NCI-H2196 (cell line): ENCODE data around the gene ETV6.

Source experiments
- DNase-seq: peaks from one replicate; lab custom pipeline; 2025; ENCODE audit not compliant: unreplicated experiment; lab: John Stamatoyannopoulos, UW

Gene ETV6

GRCh38 chr12:11642785-11643184 is 6.7 kb upstream of the ETV6 start:
- no peak for DNase-seq

- DNase-seq = no peak
These were observed 4.1 kb upstream of the ETV6 start for GRCh38 chr12:11645391-11645790.

- DNase-seq = peak; percentile 93
These were observed 711 bp upstream of the ETV6 start for GRCh38 chr12:11648514-11649412.

GRCh38 chr12:11650286-11651281 is 1.1 kb downstream of the ETV6 start:
- no peak for DNase-seq

- DNase-seq = no peak
These were observed 1.9 kb downstream of the ETV6 start for GRCh38 chr12:11651381-11651780.

DNA sequence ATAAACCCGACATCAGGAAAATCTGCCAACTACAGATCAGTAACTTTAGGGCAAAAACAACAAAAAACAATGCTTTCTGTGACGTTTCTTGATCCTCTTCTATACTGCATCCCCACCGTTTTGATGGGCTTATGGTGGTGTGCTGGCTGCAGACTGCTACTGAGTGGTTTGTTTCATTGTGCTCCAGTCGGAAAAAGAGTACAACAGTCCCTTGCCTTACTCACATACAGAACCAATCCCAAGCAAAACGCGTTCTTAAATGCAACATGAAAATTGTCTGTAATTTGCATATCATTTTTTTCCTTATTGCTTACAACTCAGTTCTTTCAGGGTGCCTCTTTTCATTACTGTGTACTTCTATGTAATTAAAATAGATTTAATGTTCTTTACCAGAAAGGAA is 2.3 kb downstream of the ETV6 start:
- no peak for DNase-seq

DNA sequence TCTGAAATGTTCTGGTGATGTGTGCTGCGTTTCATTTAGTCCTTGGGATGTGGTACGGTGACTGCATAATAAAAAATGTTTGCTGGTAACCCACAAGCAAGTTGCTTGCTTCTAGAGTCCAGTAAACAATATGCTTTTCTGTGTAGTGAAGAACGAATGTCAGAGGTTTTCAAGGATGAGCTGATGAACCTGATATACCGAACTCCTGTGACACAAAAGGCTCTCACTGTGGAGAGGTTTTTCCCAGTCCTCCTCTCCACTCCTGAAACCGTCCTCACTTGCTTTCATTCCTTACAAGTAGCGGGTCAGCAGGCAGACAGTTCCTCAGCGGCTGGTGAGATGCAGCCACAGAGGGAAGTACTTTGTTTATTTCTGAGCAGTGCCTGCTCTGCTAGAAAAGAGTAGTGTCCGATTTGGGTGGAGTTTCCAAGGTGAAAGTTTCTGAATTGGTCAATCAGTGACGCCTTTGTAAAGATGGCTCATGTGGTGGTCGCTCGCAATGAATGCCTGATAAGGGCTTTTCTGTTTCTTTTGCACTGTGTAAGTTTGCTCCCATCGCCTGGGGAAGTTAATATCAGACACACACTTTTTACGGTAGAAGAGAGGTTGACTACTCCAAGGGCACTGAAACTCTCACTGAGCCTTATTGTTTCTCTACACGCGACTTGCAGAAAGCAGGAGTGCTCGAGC is 3.0 kb downstream of the ETV6 start:
- DNase-seq = no peak

DNA sequence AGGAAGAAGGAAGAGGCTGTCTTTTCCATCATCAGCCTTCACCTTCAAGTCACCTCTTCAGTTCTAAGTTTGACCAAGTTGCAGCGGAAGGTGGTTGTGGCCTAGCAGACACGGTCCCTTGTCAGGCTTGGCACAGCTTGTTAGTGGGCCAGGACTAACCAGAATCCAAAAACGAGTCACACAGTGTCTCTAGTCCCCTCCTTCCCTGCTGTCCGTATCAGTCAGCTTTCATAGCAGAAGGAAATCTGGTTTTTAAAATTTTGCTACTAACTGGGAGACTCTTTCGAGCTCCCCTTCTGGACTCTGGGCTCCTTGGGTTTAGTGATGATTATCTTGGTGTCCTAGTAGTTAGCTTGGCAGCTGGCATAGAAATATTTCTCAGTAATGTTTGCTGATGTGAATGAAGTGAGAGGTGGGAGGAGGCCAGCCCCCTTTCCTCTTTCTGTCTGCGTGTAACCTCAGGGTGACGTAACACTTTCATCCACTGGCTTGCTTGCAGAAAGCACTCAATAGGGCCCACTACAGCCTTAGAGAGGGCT is 3.8 kb downstream of the ETV6 start:
- no peak for DNase-seq

- DNase-seq = no peak
These were observed 4.9 kb downstream of the ETV6 start for GRCh38 chr12:11654338-11654737.

- DNase-seq = no peak
These were observed 5.3 kb downstream of the ETV6 start for GRCh38 chr12:11654802-11655201.

GRCh38 chr12:11655842-11656241 is 6.4 kb downstream of the ETV6 start:
- no peak for DNase-seq

DNA sequence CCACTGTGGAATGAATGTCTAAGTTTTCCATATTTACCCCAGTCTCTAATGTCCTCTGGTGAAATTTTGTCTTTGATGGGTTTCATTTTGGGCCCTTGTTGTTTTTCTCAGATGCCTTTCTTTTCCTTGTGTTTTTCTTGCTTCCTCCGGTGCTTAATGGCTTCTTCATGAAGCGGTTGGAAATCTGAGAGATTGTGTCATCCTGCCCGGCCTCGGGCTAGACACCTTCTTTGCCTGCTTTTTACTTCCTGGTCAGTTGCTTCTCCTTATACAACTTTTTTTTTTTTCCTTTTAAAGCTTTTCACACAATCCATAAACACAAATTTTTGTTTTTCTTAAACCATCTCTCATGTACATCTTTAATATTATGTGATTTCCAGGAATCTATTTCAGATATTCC is 7.1 kb downstream of the ETV6 start:
- no peak for DNase-seq

GRCh38 chr12:11657511-11657910 is 8.0 kb downstream of the ETV6 start:
- DNase-seq = no peak

GRCh38 chr12:11658791-11659190 is 9.3 kb downstream of the ETV6 start:
- no peak for DNase-seq

DNA sequence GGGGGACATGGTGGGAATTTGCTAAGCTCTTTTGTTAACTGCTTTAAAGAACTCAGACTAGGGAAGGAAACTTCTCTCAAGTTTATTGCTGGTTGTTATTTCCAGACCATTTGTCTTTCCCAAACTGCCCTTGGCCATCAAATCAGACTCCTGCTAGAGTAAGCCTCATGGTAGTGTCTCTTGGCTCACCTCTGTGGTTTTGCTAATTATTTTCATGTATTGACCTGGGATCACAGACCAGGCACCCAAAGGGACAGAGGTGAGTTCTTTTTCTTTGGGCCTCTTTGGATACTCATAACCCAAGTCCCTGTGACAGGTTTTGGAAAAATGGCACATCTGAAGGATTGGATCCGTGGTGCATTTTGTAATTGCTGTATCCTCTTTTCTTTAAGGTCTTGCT is 11.2 kb downstream of the ETV6 start:
- no peak for DNase-seq

GRCh38 chr12:11661491-11662089 is 12.1 kb downstream of the ETV6 start:
- DNase-seq = peak; percentile 27

DNA sequence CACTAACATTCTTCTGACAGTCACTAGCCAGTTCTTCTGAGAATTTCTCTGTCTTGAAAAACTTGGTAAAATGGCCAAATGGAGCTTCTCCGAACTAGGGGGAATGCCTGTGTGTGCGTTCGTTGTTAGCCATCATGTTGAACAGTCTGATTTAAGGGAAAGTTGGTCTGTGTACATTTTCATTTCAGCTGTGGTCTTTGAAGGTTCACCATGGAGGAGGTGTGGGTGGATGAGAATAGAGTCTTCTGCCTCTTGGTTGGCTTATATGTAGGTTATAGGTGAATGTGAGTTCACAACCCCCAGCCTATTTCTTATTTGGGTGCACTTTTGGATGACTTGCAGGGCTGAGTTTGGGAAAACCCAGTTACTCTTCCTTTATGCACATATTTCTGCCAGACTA is 12.9 kb downstream of the ETV6 start:
- DNase-seq = no peak

DNA sequence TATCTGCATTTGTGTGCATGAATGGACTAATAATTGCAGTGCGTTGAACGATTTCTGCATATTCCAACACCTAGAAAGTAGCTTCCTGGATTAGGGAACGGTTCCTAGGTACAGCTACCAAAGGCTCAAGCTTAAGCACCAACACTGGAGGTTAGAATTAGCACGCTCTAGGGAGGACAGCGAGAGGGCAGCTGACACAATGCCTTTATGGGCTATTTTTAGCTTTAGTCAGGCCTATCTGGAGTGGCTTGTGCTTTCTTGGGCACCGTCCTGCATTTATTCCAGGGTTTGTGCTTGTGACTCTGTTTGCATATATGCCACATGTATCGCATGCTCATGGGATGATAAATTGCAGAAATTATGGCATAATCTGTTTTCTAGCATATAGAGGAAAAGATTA is 13.7 kb downstream of the ETV6 start:
- DNase-seq = no peak

GRCh38 chr12:11664101-11664500 is 14.6 kb downstream of the ETV6 start:
- no peak for DNase-seq
